AG04450 (cell line): ENCODE data around the gene CCDC192. TPM values are rescaled to one million over a fixed set of nuclear protein-coding genes. Genes with fewer than 3 reads are reported as not detected.
"Not testable (repeated sequence)": the region's sequence is repeated elsewhere in the genome, so short reads cannot be mapped to it uniquely, and the experiment has no call there.

Experiments
- CTCF ChIA-PET: fragments of 300-600, 350-600 bp; formaldehyde crosslinking; extraction: SDS; loops from one replicate; lab custom pipeline; 2022; ENCODE audit warnings: antibody characterized with exemption, inconsistent platforms; lab: Charles Lee
- POLR2A ChIA-PET: fragments of 350-600 bp; formaldehyde crosslinking; extraction: SDS; loops from one replicate; lab custom pipeline; 2021; ENCODE audit warnings: antibody characterized with exemption, inconsistent platforms; lab: Yijun Ruan, JAX
- DNase-seq: peaks from one replicate; pipeline ENCODE4 v3.0.0-alpha.2; 2011; ENCODE audit warnings: low read depth, low spot score
- H3K27ac ChIP-seq: one replicate; pipeline ENCODE4 v1.5.1; 2012; ENCODE audit warnings: low read depth, low read length, control low read depth
- H3K27me3 ChIP-seq: one replicate; pipeline ENCODE4 v1.6.0; 2012; ENCODE audit warnings: low read length; ENCODE audit not compliant: control insufficient read depth, insufficient read depth
- H3K4me3 ChIP-seq: 2 replicates; pipeline ENCODE4 v1.5.1; 2011; ENCODE audit warnings: mild to moderate bottlenecking, low read depth, low read length, control low read depth
- H3K9me3 ChIP-seq: 2 replicates; pipeline ENCODE4 v1.5.1; 2012; ENCODE audit warnings: low read length; ENCODE audit not compliant: control insufficient read depth, insufficient read depth
- CTCF ChIP-seq: IDR thresholded peaks from 2 replicates; pipeline ENCODE4 v1.5.1; 2011; ENCODE audit warnings: low read depth, low read length, control low read depth, inconsistent platforms
- polyA plus RNA-seq: library from polyadenylated mRNA; depleted of rRNA; stranded (reverse); fragments of >200 nt; gene quantifications from 2 replicates; pipeline ENCODE4 v1.2.3, GENCODE V29; 2011

The CCDC192 gene
- polyA plus RNA-seq, 1 experiment, result not detected

- Histone ChIP-seq H3K27ac (no peak overlapping the region), H3K27me3 (no peaks in the 10 kb centered on the region), H3K9me3 (no peaks in the 10 kb centered on the region), H3K4me3 (no peak overlapping the region)
- no peak for DNase-seq
- POLR2A ChIA-PET, result no interaction called here
- CTCF ChIA-PET, result no interaction called here
- no peak for TF ChIP-seq CTCF
Measured at GRCh38 chr5:127791439-127791838, 88.2 kb downstream of the CCDC192 start.

DNA sequence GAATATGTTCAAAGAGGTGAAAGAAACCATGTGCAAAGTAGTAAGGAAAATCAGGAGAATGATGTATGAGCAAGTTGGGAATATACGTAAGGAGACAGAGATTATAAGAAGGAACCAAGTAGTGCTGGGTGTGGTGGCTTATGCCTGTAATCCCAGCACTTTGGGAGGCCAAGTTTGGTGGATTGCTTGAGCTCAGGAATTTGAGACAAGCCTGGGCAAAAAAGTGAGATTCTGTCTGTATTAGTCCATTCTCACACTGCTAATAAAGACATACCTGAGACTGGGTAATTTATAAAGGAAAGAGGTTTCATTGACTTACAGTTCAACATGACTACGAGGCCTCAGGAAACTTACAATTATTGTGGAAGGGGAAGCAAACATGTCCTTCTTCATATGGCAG lies 88.7 kb downstream of the CCDC192 start:
- CTCF ChIA-PET, POLR2A ChIA-PET, DNase-seq, H3K9me3 ChIP-seq, H3K27me3 ChIP-seq, H3K27ac ChIP-seq, H3K4me3 ChIP-seq: not testable (repeated sequence)

- POLR2A ChIA-PET, result interaction anchor here (0.7 kb wide), 1 partner anchor 20 kb away, joined by 3 read pairs; no protein-coding TSS in a partner anchor
- no peak for DNase-seq
- TF ChIP-seq CTCF, result no peak
- H3K9me3 ChIP-seq, result no peaks in the 10 kb centered on the region
- no peak overlapping the region for H3K4me3 ChIP-seq
- H3K27me3 ChIP-seq, result no peaks in the 10 kb centered on the region
- no peak overlapping the region for H3K27ac ChIP-seq
- CTCF ChIA-PET, result no interaction called here
Measured at GRCh38 chr5:127793052-127793451, 89.9 kb downstream of the CCDC192 start.

- no peak overlapping the region for H3K4me3 ChIP-seq
- H3K9me3 ChIP-seq, result no peaks in the 10 kb centered on the region
- H3K27me3 ChIP-seq, result no peaks in the 10 kb centered on the region
- POLR2A ChIA-PET, result no interaction called here
- H3K27ac ChIP-seq, result no peak overlapping the region
- no peak for DNase-seq
- CTCF ChIA-PET, result no interaction called here
- no peak for TF ChIP-seq CTCF
Measured at GRCh38 chr5:127793879-127794278, 90.7 kb downstream of the CCDC192 start.

- POLR2A ChIA-PET, result no interaction called here
- no peak for TF ChIP-seq CTCF
- CTCF ChIA-PET, result no interaction called here
- Histone ChIP-seq H3K27ac (no peak overlapping the region), H3K4me3 (no peak overlapping the region), H3K27me3 (no peaks in the 10 kb centered on the region), H3K9me3 (no peaks in the 10 kb centered on the region)
- DNase-seq, result no peak
Measured at GRCh38 chr5:127796211-127796610, 93.0 kb downstream of the CCDC192 start.

DNA sequence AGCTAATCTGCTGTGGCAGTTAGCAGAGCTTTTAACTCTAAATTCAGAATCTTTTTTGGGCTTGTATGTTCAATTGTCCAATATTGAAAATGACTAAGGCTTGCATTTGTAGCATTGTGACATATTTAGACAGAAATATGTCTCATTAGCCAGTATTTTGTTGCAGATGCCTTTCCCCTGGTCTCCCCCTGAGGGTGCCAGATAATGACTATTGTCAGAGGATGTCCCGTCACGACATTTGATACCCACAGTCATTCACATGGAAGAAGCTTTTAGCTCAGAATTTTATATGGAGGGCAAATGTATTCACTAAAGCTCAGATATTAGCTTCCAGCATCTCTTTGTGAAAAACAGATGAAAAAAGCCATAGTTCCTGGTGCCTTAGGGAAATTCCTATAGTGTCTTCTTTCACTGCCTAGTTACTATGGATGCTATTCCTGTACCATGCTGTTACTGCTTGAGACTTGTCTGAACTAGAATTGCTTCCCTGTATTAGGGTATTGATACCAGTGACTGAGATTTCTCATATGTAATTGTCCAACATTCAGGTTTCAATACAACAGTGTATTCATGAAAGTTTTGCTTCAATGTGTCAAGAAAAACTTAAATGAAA lies 96.2 kb downstream of the CCDC192 start:
- no peak for TF ChIP-seq CTCF
- no peaks in the 10 kb centered on the region for H3K27me3 ChIP-seq
- no peak overlapping the region for H3K27ac ChIP-seq
- CTCF ChIA-PET, result no interaction called here
- POLR2A ChIA-PET, result no interaction called here
- H3K4me3 ChIP-seq, result no peak overlapping the region
- H3K9me3 ChIP-seq, result no peaks in the 10 kb centered on the region
- DNase-seq, result no peak
